ENCODE results near the gene ULK2.

Gene ULK2

GRCh38 chr17:19805006-19805405 lies 62.7 kb downstream of the ULK2 start:
- TF ChIP-seq, protein P1, sequence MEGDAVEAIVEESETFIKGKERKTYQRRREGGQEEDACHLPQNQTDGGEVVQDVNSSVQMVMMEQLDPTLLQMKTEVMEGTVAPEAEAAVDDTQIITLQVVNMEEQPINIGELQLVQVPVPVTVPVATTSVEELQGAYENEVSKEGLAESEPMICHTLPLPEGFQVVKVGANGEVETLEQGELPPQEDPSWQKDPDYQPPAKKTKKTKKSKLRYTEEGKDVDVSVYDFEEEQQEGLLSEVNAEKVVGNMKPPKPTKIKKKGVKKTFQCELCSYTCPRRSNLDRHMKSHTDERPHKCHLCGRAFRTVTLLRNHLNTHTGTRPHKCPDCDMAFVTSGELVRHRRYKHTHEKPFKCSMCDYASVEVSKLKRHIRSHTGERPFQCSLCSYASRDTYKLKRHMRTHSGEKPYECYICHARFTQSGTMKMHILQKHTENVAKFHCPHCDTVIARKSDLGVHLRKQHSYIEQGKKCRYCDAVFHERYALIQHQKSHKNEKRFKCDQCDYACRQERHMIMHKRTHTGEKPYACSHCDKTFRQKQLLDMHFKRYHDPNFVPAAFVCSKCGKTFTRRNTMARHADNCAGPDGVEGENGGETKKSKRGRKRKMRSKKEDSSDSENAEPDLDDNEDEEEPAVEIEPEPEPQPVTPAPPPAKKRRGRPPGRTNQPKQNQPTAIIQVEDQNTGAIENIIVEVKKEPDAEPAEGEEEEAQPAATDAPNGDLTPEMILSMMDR (conservative IDR thresholded peaks at IDR 0.05; ENCODE audit: low read depth, low read length) = no peak
- DNase-seq (ENCODE audit: low read depth) = peak; percentile 76
- H3K4me3 ChIP-seq (ENCODE audit: low read depth, low read length) = no peak overlapping the region

GRCh38 chr17:19800571-19800970 lies 67.2 kb downstream of the ULK2 start:
- TF ChIP-seq, protein P1 (conservative IDR thresholded peaks at IDR 0.05; ENCODE audit: low read depth, low read length) = no peak
- no peak for DNase-seq (ENCODE audit: low read depth)
- no peak overlapping the region for H3K4me3 ChIP-seq (ENCODE audit: low read depth, low read length)

DNA sequence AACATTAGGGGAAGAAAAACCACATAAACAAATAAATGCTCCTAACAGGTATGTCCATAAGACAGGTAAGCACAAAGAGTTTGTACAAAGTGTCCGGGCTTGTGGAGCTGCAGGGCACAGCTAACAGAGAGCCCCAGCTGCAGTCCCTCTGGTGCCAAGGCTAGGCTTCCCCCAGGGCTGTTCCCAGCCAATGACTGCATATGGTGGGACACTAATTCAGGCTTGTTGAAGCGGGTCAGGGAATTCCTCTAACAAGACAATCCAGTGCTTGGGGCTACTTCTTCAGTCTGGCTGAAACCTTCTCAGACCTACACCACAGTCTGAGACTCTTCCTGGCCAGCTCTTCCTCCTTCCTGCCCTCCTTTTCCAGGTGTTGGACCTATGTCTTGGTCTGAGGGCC lies 67.9 kb downstream of the ULK2 start:
- no peak for DNase-seq (ENCODE audit: low read depth)
- no peak overlapping the region for H3K4me3 ChIP-seq (ENCODE audit: low read depth, low read length)
- TF ChIP-seq, protein P1 (conservative IDR thresholded peaks at IDR 0.05; ENCODE audit: low read depth, low read length) = no peak

DNA sequence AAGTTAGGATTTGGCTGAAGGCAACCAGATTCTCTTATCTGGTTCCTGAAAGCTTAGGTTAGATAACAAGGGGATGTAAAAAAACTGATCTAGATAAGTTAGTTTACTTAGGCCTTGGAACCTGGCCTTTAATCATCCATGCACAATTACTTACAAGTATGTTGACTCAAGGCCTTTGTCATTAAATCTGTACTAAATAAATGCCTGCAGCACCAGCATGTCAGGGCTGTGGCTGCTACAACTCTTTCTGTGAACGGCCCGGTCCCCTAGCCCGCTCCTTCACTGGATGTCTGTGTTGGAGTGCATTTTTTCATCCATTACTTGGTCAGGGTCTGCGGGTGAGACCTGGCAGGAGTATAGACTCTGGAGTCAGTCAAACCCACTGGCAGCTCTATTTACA lies 71.3 kb downstream of the ULK2 start:
- no peak overlapping the region for H3K4me3 ChIP-seq (ENCODE audit: low read depth, low read length)
- TF ChIP-seq, protein P1 (conservative IDR thresholded peaks at IDR 0.05; ENCODE audit: low read depth, low read length) = no peak
- no peak for DNase-seq (ENCODE audit: low read depth)

DNA sequence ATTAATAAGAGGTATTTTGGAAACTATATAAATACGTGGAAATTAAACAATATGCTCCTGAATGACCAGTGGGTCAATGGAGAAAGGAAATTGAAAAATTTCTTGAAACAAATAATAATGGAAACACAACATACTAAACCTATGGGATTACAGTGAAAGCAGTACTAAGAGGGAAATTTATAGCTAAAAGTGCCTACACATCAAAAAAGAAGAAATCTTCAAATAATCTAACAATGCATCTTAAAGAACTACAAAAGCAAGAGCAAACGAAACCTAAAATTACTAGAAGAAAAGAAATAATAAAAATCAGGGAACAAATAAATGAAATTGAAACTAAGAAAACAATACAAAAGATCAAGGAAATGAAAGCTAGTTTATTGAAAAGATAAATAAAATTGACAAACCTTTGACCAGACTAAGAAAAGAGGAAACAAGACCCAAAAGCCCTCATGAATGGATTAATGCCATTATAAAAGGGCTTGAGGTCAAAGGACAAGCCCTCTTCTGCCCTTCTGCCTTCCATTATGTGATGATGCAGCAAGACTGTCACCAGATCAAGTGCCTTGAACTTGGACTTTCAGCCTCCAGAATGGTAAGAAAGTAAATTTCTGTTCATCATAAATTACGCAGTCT lies 75.7 kb downstream of the ULK2 start:
- no peak for DNase-seq (ENCODE audit: low read depth)
- H3K4me3 ChIP-seq (ENCODE audit: low read depth, low read length) = no peak overlapping the region
- TF ChIP-seq, protein P1 (conservative IDR thresholded peaks at IDR 0.05; ENCODE audit: low read depth, low read length) = no peak

- TF ChIP-seq, protein P1 (conservative IDR thresholded peaks at IDR 0.05; ENCODE audit: low read depth, low read length) = no peak
- peak; percentile 12 for DNase-seq (ENCODE audit: low read depth)
- H3K4me3 ChIP-seq (ENCODE audit: low read depth, low read length) = no peak overlapping the region
Measured at GRCh38 chr17:19787733-19788357, 79.9 kb downstream of the ULK2 start.

DNA sequence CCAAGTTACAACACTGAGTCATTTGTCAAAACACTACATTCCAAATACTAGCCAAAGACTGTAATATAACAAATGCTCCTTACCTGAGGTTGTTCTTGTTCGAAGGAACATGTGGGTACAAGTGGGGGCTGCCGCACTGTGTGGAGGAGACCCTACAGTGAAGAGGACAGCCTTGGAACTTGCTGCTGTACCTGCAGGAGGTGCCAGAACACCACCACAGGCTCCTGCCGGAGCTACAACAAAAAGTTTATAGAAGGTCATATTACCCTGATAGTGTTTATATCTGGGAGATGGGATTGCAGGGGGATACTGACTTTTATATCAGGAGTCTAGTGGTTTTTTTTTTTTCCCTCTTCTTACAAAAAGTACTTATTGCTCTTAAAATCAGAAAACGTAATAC lies 81.9 kb downstream of the ULK2 start:
- no peak overlapping the region for H3K4me3 ChIP-seq (ENCODE audit: low read depth, low read length)
- peak; percentile 16 for DNase-seq (ENCODE audit: low read depth)
- TF ChIP-seq, protein P1 (conservative IDR thresholded peaks at IDR 0.05; ENCODE audit: low read depth, low read length) = peak; percentile 44
